IMR-90 (cell line): ENCODE data around the gene SLC16A7. TPM values are rescaled to one million over a fixed set of nuclear protein-coding genes. Genes with fewer than 3 reads are reported as not detected.

Experiments
- ATAC-seq: fragments of 200-7000 bp; cut with Tn5 transposase; 2 replicates; pipeline ENCODE4 v1.9.1; 2020; ENCODE audit warnings: low read depth, mild to moderate bottlenecking, moderate library complexity
- BruUV-seq: library from RNA; stranded (reverse); fragments of 400-500 nt; replicated peaks from 2 replicates; lab custom pipeline; 2021; lab: Mats Ljungman, UMichigan
- CTCF ChIA-PET: fragments of 300-600 bp; formaldehyde crosslinking; extraction: SDS; loops from one replicate; lab custom pipeline; 2021; ENCODE audit warnings: antibody characterized with exemption; lab: Yijun Ruan, JAX
- POLR2A ChIA-PET: fragments of 300-600 bp; sonication (Branson Sonifier 250); formaldehyde crosslinking; loops from one replicate; lab custom pipeline; 2022; ENCODE audit warnings: antibody characterized with exemption; ENCODE audit not compliant: unreplicated experiment; lab: Charles Lee
- DNase-seq: peaks from one replicate; pipeline ENCODE4 v3.0.0; 2013
- H2AFZ ChIP-seq: replicated peaks from 2 replicates; pipeline ENCODE3; 2013; ENCODE audit warnings: low read length, mild to moderate bottlenecking; ENCODE audit not compliant: poor library complexity
- H2AK5ac ChIP-seq: 2 replicates; pipeline ENCODE4 v1.6.1; 2013; ENCODE audit warnings: low read depth, low read length, inconsistent platforms
- H2AK9ac ChIP-seq: replicated peaks from 2 replicates; pipeline ENCODE3; 2013; ENCODE audit warnings: mild to moderate bottlenecking, low read depth, low read length, moderate library complexity; ENCODE audit not compliant: poor library complexity
- H2BK120ac ChIP-seq: 2 replicates; pipeline ENCODE4 v1.6.1; 2013; ENCODE audit warnings: low read depth, low read length, inconsistent platforms
- H2BK15ac ChIP-seq: 3 replicates; pipeline ENCODE4 v1.6.1; 2013; ENCODE audit warnings: low read depth, low read length, inconsistent platforms
- H2BK20ac ChIP-seq: 2 replicates; pipeline ENCODE4 v1.6.1; 2013; ENCODE audit warnings: low read depth, mild to moderate bottlenecking, inconsistent platforms, low read length, moderate library complexity
- H2BK5ac ChIP-seq: 2 replicates; pipeline ENCODE4 v1.6.1; 2013; ENCODE audit warnings: mild to moderate bottlenecking, low read depth, low read length, inconsistent platforms; ENCODE audit not compliant: poor library complexity, severe bottlenecking
- H3K14ac ChIP-seq: replicated peaks from 2 replicates; pipeline ENCODE4 v1.6.1; 2013; ENCODE audit warnings: low read depth, low read length, inconsistent platforms
- H3K18ac ChIP-seq: 2 replicates; pipeline ENCODE4 v1.6.1; 2013; ENCODE audit warnings: low read depth, low read length, control low read depth
- H3K23ac ChIP-seq: 2 replicates; pipeline ENCODE4 v1.6.1; 2013; ENCODE audit warnings: low read depth, low read length, inconsistent platforms
- H3K27ac ChIP-seq: 2 replicates; pipeline ENCODE4 v1.5.1; 2013; ENCODE audit warnings: mild to moderate bottlenecking, control low read depth, low read length; ENCODE audit not compliant: insufficient read depth
- H3K27me3 ChIP-seq: 2 replicates; pipeline ENCODE4 v1.6.1; 2013; ENCODE audit warnings: low read length; ENCODE audit not compliant: control insufficient read depth, insufficient read depth
- H3K36me3 ChIP-seq: 2 replicates; pipeline ENCODE4 v1.6.1; 2013; ENCODE audit warnings: low read length, mixed read lengths; ENCODE audit not compliant: control insufficient read depth, insufficient read depth
- H3K4ac ChIP-seq: 2 replicates; pipeline ENCODE4 v1.6.1; 2013; ENCODE audit warnings: low read depth, low read length, inconsistent platforms
- H3K4me1 ChIP-seq: 2 replicates; pipeline ENCODE4 v1.6.1; 2013; ENCODE audit warnings: low read length, mixed read lengths; ENCODE audit not compliant: control insufficient read depth, insufficient read depth
- H3K4me2 ChIP-seq: 2 replicates; pipeline ENCODE4 v1.6.1; 2013; ENCODE audit warnings: low read depth, mild to moderate bottlenecking, control low read depth, low read length, moderate library complexity
- H3K4me3 ChIP-seq: 2 replicates; pipeline ENCODE4 v1.5.1; 2013; ENCODE audit warnings: low read depth, mild to moderate bottlenecking, control low read depth, low read length, moderate library complexity; ENCODE audit not compliant: insufficient read depth
- H3K56ac ChIP-seq: 2 replicates; pipeline ENCODE4 v1.6.1; 2013; ENCODE audit warnings: low read length, inconsistent platforms; ENCODE audit not compliant: insufficient read depth; ENCODE audit errors: extremely low read depth
- H3K79me1 ChIP-seq, 2 experiments: 2 replicates each; pipeline ENCODE4 v1.6.1; 2013; ENCODE audit warnings: low read length in 2 of 2, inconsistent platforms in 1 of 2, low read depth in 1 of 2
- H3K9ac ChIP-seq: 2 replicates; pipeline ENCODE4 v1.6.1; 2013; ENCODE audit warnings: low read depth, low read length, control low read depth
- H3K9me1 ChIP-seq: 2 replicates; pipeline ENCODE4 v1.6.1; 2013; ENCODE audit warnings: low read length, inconsistent platforms; ENCODE audit not compliant: insufficient read depth
- H3K9me3 ChIP-seq: 2 replicates; pipeline ENCODE4 v1.6.1; 2013; ENCODE audit warnings: low read length; ENCODE audit not compliant: control insufficient read depth, insufficient read depth
- H4K20me1 ChIP-seq: 2 replicates; pipeline ENCODE4 v1.6.1; 2013; ENCODE audit warnings: low read length, inconsistent platforms; ENCODE audit not compliant: insufficient read depth
- H4K5ac ChIP-seq: 2 replicates; pipeline ENCODE4 v1.6.1; 2013; ENCODE audit warnings: mild to moderate bottlenecking, low read depth, low read length, control low read depth
- H4K8ac ChIP-seq, 2 experiments: 2 replicates each; pipeline ENCODE4 v1.6.1; 2013; ENCODE audit warnings: low read depth in 2 of 2, low read length in 2 of 2, control low read depth in 1 of 2, inconsistent platforms in 1 of 2
- H4K91ac ChIP-seq: 2 replicates; pipeline ENCODE4 v1.6.1; 2013; ENCODE audit warnings: low read depth, low read length, inconsistent platforms; ENCODE audit not compliant: insufficient read depth
- CEBPB ChIP-seq: IDR thresholded peaks from 2 replicates; pipeline ENCODE4 v1.6.1; 2012; ENCODE audit warnings: low read depth, low read length, improper control_type of control experiment
- ELK1 ChIP-seq: fragments of 150-350 bp; IDR thresholded peaks from 2 replicates; pipeline ENCODE4 v1.6.1; 2016; ENCODE audit warnings: low read depth, mild to moderate bottlenecking, low read length, moderate library complexity, borderline replicate concordance
- FOS ChIP-seq: fragments of 150-350 bp; IDR thresholded peaks from 2 replicates; pipeline ENCODE4 v1.6.1; 2016; ENCODE audit warnings: low read depth, low read length
- MAFK ChIP-seq: IDR thresholded peaks from 2 replicates; pipeline ENCODE4 v1.6.1; 2012; ENCODE audit warnings: low read depth, low read length, improper control_type of control experiment
- MAZ ChIP-seq: IDR thresholded peaks from 2 replicates; pipeline ENCODE4 v1.6.1; 2012; ENCODE audit warnings: low read depth, mild to moderate bottlenecking, low read length, improper control_type of control experiment, moderate library complexity, borderline replicate concordance
- NFE2L2 ChIP-seq: fragments of 150-350 bp; IDR thresholded peaks from 2 replicates; pipeline ENCODE4 v1.6.1; 2016; ENCODE audit warnings: low read depth, mild to moderate bottlenecking, low read length
- RCOR1 ChIP-seq: IDR thresholded peaks from 2 replicates; pipeline ENCODE4 v1.6.1; 2012; ENCODE audit warnings: mild to moderate bottlenecking, low read length, improper control_type of control experiment; ENCODE audit not compliant: insufficient replicate concordance
- SMC3 ChIP-seq: fragments of 150-350 bp; IDR thresholded peaks from 2 replicates; pipeline ENCODE4 v1.6.1; 2016; ENCODE audit warnings: low read depth, mild to moderate bottlenecking, antibody characterized with exemption, low read length, moderate library complexity
- WGBS, 2 experiments: methylation state at CpG; one replicate each; pipeline versions ENCODE4 v1.1.5 to v1.1.7; 2013; ENCODE audit warnings: missing lambda C conversion rate in 2 of 2; ENCODE audit not compliant: insufficient read length in 1 of 2; ENCODE audit errors: extremely low coverage in 2 of 2; 5-methylcytosine and 5-hydroxymethylcytosine counted together
- dilution Hi-C: fragments of 300-500 bp; cut with HindIII; formaldehyde crosslinking; loops from one replicate; pipeline ENCODE4 v1.14.3; 2018; ENCODE audit warnings: low sequenced_read_pairs; ENCODE audit not compliant: unreplicated experiment
- in situ Hi-C: fragments of 300-500 bp; cut with MboI; formaldehyde crosslinking; loops from 3 replicates; pipeline ENCODE4 v1.14.3; 2019; ENCODE audit warnings: low sequenced_read_pairs, inconsistent platforms, mixed read lengths
- intact Hi-C: fragments of 100-400 bp; cut with micrococcal nuclease; formaldehyde crosslinking; loops from 2 replicates; pipeline ENCODE4 v1.10.0; 2022
- polyA plus RNA-seq, 3 experiments: library from polyadenylated mRNA; depleted of rRNA; stranded (reverse); fragments of >200 nt; gene quantifications; 2 replicates each; pipeline ENCODE4 v1.2.3, GENCODE V29; 2012; ENCODE audit warnings: low replicate concordance in 1 of 3
- total RNA-seq: library from RNA; depleted of rRNA; stranded (reverse); fragments of >200 nt; gene quantifications from 2 replicates; pipeline ENCODE4 v1.2.3, GENCODE V29; 2012

The SLC16A7 gene
- total and polyA plus RNA-seq, 2 of the 4 experiments (the other 2 are of a cell fraction) = 2.6 to 21.5 TPM

- no peak overlapping the region for H3K4me3 ChIP-seq
- in situ Hi-C loops = no loop called here
- H2BK120ac ChIP-seq = no peak overlapping the region
- WGBS, 2 experiments = 100% methylated on average over 2 of the region's 2 CpGs; no CpG with 5 or more reads in 1 of the 2 experiments
- intact Hi-C loops = no loop called here
- no peaks in the 10 kb centered on the region for H3K36me3 ChIP-seq
- H3K14ac ChIP-seq = no peak overlapping the region
- H3K9ac ChIP-seq = no peak overlapping the region
- no peaks in the 10 kb centered on the region; the same call in 1 of the 2 replicates for H3K9me1 ChIP-seq
- H4K8ac ChIP-seq = no peak overlapping the region
- POLR2A ChIA-PET = no interaction called here
- H4K20me1 ChIP-seq = no peaks in the 10 kb centered on the region
- no peak overlapping the region for H2BK15ac ChIP-seq
- no peak overlapping the region for H3K18ac ChIP-seq
- no peak overlapping the region for H4K91ac ChIP-seq
- no peak overlapping the region for H2AFZ ChIP-seq
- no peak overlapping the region for H2BK20ac ChIP-seq
- no peak overlapping the region for H3K23ac ChIP-seq
- H3K79me1 ChIP-seq = no peaks in the 10 kb centered on the region
- no peak overlapping the region for H3K56ac ChIP-seq
- H3K4me2 ChIP-seq = peak overlapping the region; percentile 2; the same call in 1 of the 2 replicates
- no peak for TF ChIP-seq MAZ
- TF ChIP-seq NFE2L2 = no peak
- TF ChIP-seq ELK1 = no peak
- TF ChIP-seq SMC3 = no peak
- TF ChIP-seq CEBPB = peak; percentile 90
- TF ChIP-seq MAFK = no peak
- TF ChIP-seq RCOR1 = no peak
- no peak for TF ChIP-seq FOS
- ATAC-seq (peak; percentile 71), DNase-seq (peak; percentile 27)
- H3K4me1 ChIP-seq = 0 out of 2 replicates have a peak, but pooled peaks cover 1% of the 10 kb centered on the region
- BruUV-seq = no TSS peak
- H3K4ac ChIP-seq = no peak overlapping the region
- dilution Hi-C loops = no loop called here
- no peak overlapping the region for H4K5ac ChIP-seq
- CTCF ChIA-PET = no interaction called here
- no peak overlapping the region for H2AK9ac ChIP-seq
- no peaks in the 10 kb centered on the region for H3K9me3 ChIP-seq
- H3K27me3 ChIP-seq = no peaks in the 10 kb centered on the region
- H3K27ac ChIP-seq = no peak overlapping the region
- no peak overlapping the region for H2AK5ac ChIP-seq
- peak overlapping the region; percentile 33 for H2BK5ac ChIP-seq
Measured at GRCh38 chr12:59649203-59649602, 53.4 kb downstream of the SLC16A7 start.
